Measurements from ENCODE around the gene CLRN3. TPM values are rescaled to one million over a fixed set of nuclear protein-coding genes. Genes with fewer than 3 reads are reported as not detected.

The CLRN3 gene
- total RNA-seq, 4 donors from 2014 or later, result not detected

DNA sequence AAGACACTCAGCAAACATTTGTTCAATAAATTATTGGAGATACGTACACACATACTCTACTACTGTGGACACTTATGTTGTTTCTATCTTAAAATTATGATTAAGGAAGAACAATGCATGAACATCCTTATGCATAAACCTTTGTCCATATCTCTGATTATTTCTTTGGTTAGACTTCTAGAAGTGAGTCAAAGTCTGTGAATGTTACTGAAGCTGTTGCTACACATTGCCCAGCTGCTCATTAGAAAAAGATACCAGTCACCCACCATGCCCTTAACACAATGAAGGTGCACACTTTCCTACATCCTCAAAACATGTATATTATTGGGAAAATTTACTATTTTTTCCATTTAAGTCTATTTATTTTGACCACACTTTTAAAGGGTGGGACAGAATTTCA lies 1.4 kb upstream of the CLRN3 start:
- TF ChIP-seq, protein P1, sequence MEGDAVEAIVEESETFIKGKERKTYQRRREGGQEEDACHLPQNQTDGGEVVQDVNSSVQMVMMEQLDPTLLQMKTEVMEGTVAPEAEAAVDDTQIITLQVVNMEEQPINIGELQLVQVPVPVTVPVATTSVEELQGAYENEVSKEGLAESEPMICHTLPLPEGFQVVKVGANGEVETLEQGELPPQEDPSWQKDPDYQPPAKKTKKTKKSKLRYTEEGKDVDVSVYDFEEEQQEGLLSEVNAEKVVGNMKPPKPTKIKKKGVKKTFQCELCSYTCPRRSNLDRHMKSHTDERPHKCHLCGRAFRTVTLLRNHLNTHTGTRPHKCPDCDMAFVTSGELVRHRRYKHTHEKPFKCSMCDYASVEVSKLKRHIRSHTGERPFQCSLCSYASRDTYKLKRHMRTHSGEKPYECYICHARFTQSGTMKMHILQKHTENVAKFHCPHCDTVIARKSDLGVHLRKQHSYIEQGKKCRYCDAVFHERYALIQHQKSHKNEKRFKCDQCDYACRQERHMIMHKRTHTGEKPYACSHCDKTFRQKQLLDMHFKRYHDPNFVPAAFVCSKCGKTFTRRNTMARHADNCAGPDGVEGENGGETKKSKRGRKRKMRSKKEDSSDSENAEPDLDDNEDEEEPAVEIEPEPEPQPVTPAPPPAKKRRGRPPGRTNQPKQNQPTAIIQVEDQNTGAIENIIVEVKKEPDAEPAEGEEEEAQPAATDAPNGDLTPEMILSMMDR (IDR thresholded peaks at IDR 0.05; ENCODE audit: low read depth), result no peak

DNA sequence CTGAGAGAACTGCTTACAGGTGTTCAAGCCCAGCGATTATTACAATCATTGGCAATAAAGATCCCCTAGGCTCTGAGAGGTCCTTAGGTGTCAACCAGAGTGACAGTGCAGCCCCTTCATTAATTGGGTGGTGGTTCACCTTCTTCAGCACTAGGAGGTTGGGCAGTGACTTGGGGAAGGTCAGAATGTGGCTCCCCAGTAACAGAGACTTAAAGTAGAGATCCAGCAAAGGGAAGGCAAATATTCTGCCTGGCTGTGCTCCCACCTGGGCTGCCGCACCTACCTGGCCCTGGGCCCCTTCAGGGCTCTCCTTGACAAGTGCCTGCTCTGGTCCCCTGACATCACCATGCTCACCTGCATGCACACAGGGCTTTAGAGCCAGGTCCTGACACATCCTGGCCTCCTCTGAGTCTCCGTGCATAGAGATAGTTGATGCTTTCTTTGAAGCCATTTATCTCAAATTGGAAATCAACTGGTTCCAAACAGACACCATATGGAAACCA lies 1.9 kb downstream of the CLRN3 start:
- TF ChIP-seq, protein P1 (IDR thresholded peaks at IDR 0.05; ENCODE audit: low read depth), result no peak

DNA sequence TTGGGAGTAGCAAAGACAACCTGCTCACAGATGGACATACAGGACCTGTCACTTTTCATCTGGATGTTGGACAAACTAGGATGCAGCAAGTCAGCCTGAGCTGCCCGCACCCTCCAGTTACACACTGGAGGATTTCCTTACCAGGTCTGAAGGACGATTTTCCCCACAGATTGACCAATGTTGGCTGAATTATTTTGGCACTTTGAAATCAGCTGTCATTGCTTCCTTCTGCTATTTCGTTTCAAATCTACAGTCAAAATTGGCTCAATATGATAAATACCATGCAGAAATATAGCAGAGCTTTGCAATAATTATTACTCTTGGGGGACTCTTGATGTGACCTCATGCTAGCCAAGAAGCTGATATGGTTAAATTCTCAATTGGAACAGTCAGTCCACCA lies 2.5 kb downstream of the CLRN3 start:
- TF ChIP-seq, protein P1 (IDR thresholded peaks at IDR 0.05; ENCODE audit: low read depth), result no peak

DNA sequence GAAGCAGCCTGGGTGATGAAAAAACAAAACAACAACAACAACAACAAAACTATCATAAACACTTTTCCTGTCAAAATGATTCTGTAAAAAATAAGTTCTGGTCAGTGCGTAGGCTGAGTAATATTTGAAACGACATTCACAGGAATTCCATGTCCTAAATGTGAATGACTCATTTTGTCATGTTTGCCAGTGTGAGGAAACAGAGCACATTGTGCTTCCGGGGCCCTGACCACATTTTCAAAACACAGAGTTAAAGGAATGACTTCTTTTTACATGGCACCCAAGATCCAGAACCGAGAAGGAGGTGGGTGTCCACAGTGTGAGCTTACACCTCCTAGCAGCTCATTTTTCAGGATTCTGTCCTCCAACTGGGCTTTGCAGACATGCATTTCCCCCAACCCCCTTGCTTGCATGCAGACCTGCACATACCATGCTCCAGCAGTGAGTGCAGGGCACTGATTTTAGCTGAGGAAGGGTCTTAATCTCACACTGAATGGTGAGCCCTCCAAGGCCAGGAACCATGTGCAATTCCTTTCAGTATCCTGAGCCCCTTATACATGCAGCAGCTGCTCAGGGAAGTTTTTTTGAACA lies 3.0 kb downstream of the CLRN3 start:
- TF ChIP-seq, protein P1 (IDR thresholded peaks at IDR 0.05; ENCODE audit: low read depth), result no peak

DNA sequence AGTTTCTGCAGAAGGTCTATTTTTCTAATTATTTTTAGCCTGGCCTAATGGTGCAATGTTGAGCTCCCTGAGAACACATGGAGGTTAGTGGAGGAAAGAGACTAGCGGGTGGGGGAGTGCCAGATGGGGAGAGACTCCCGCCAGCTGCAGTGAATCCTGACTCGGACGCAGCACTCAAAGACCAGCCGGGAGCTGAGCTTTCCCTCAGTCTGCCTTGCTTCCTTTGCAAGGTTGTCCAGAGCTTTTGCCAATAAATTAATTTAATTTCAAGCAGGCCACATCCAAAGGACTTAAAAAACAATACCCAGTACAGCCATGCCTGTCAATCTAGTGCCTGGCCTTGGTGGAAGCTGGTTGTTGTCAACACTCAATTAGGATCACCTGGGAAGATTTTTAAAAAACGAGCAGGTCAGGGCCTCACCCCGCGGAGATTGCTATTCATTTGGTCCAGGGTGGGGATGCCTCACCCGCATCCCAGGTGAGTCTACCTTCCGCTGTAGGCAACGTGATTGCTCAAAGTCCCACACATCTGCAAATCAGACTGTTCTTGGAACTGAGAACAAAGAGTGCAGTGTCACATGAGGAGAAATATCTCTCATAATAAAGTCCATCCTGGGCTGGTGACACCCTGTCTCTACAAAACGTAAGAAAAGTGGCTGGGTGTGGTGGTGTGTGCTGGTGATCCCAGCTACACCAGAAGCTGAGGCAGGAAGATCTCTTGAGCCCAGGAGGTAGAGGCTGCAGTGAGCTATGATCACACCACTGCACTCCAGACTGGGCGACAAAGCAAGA lies 4.0 kb downstream of the CLRN3 start:
- TF ChIP-seq, protein P1 (IDR thresholded peaks at IDR 0.05; ENCODE audit: low read depth), result no peak

DNA sequence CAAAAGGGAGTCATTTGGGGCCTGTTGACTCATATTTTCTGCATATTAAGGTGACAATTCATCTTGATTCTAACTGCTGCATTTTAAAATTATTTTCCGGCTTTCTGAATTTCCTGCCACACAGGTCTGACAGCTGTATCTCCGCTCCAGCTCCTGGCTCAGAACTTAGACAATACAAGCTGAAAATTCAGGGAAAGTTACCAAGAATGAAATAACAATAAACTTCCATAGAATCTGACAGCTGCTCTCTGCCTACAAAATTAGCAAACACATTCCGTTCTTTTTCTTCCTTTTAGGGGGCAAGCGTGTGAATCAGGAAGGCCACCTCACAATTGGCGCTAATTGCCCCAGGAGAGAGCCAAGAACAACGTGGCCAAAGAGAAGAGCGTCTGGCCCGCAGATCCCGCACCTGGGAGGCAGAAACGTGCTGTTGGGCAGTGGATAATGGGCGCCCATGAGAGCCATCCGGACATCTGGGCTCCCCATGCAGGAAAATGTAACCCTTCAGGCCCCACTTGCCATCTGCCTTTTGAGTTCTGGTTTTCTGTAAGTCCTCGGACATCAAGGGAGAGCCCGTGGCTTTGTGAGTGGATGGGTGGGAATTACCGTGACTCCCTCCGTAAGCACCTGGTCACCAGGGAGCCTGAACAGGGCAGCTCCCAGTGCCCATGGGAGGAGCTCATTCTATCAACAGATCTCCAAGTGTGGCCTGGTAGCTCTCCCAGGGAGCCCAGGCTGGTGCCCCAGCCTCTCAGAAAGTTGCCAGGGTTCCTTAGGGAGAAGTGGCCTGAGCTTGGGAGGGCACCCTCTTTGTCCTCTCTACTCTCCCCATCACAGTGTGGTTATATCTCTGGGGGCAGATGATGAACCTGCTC lies 5.0 kb downstream of the CLRN3 start:
- TF ChIP-seq, protein P1 (IDR thresholded peaks at IDR 0.05; ENCODE audit: low read depth), result no peak

All from subcutaneous adipose tissue (tissue), 4 donors.